Stimulated activated CD4-positive, alpha-beta T cell treated with anti-CD3 and anti-CD28 coated beads, Interleukin-1b, Interleukin-23, amount 100 ng/mL, for 24 hours (primary cell): Measurements from ENCODE around the gene SLC16A3.
A peak's percentile ranks its signal among the peaks of the same experiment; 100 is the strongest.
"Not testable (repeated sequence)": the region's sequence is repeated elsewhere in the genome, so short reads cannot be mapped to it uniquely, and the experiment has no call there.

ENCODE experiments used
- DNase-seq, 4 experiments: peaks; one replicate each; pipeline ENCODE4 v3.0.0-alpha.2; 2020; ENCODE audit warnings: low read depth in 4 of 4, low spot score in 1 of 4

SLC16A3 gene

DNA sequence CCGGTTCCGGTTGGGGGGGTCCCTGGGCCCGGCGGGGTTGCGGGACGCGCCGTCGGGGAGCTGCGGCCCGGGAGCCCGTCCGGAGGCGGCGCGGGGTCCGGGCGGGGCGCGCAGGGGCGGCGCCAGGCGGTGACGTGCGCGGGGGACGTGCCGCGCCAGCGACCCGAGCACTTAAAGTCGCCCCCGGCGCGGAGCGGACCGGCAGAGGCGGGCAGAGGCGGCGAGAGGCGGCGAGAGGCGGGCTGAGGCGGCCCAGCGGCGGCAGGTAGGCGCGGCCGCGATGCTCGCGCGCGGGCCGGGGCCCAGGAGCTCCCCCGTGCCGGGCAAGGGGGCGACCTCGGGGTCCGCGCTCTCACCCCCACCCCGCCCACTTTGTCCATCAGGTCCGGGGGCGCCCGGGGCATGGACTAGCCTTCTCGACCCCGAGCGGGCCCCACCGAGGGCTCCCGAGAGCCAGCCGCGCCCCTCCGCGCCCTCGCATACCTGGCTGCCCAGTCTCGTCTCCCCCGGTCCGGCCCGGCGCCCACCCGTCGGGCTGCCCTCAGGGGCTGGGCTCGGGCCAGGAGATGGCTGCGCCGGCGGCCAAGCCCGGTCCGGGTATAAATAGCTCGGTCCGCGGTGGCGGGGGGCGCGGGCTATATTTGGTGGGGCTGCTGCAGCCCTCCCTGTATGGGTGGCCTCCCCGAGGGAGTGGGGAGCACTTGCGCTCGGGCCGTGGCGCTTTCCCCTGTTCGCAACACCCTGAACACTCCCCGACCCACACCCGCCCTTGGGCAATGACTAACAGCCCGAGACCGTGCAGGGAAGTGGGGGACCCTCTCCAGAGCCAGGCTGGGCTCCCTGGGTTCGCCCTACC lies at the start of gene SLC16A3:
Gene SLC16A3, plus strand, starts transcription at position 201 of the 856 bp plus-strand sequence. CDS start 6,967 bp downstream, outside the sequence.
- peak in 1 of 4 experiments; percentile 63 for DNase-seq

DNA sequence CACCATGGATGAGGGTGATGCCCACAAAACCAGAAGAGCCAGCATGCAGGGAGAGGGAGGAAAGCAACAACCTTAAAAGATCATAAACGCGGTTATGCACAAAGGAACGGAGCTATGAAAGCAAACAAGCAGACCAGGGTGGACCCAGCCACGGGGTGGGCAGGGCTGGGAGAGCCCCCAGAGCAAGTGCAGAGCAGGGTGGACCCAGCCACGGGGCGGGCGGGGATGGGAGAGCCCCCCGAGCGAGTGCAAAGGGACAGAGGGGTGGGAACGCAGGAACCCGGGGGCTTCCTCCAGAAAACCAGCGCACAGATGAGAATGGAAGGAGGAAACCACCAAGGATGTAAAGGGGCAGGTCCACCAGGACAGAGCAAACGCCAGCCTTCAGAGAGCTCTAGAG lies 49.4 kb upstream of the SLC16A3 start:
- no peak for DNase-seq

GRCh38 chr17:82179946-82180475 lies 48.8 kb upstream of the SLC16A3 start:
- DNase-seq, result no peak

GRCh38 chr17:82180776-82181528 lies 47.9 kb upstream of the SLC16A3 start:
- DNase-seq, result no peak

DNA sequence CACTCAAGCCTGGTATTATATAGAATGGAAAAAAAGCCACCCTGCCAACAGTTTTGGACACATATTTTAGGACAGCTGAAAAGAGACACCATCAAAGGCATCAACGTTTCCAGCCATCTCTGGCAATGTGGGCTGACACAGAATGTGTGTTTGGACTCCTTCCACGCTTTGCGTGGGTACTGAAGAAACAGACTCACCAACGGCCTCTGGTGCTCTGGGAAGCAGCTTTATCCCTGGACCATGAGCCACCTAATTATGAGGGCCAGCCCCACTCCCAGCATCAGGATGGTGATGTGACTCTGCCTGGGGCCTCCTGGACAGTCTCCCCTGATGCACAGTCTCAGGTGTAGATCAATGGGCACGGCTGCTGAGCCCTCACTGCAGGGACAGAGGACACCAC lies 44.1 kb upstream of the SLC16A3 start:
- DNase-seq, result no peak

DNA sequence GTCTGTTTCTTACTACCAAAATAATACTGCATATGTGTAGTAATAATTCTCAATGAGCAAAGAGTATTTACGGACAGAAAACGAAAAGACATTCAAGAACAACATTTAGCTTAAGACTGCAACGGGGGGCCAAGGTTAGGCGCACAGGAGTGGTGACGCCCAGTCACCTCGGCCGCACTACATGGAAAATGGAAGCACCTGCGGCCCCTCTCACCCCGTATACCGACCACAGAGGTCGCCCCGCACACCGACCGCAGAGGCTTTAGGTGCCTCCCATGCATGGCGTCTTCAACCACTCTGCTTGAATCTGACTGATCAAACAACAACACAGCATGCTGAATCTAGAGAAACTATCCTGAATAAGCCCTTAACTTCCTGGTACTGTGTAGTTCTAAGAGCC lies 42.6 kb upstream of the SLC16A3 start:
- no peak for DNase-seq

DNA sequence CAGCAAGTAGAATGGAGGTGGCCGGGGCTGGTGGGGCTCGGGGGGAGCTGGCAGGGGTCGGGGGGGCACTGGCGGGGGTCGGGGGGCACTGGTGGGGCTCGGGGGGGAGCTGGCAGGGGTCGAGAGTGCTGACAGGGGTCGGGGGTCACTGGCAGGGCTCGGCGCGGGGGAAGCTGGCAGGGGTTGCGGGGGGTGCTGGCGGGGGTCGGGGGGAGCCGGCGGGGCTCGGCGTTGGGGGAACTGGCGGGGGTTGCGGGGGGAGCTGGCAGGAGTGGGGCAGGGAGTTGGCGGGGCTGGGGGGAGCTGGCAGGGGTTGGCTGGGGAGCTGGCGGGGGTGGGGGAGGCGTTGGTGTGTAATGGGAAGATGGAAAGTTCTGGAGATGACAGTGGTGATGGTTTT lies 41.3 kb upstream of the SLC16A3 start:
- DNase-seq, result no peak

GRCh38 chr17:82188001-82188961 lies 40.6 kb upstream of the SLC16A3 start:
- no peak for DNase-seq

- DNase-seq, result not testable (repeated sequence)
Observed at GRCh38 chr17:82193050-82193449, 35.8 kb upstream of the SLC16A3 start.

DNA sequence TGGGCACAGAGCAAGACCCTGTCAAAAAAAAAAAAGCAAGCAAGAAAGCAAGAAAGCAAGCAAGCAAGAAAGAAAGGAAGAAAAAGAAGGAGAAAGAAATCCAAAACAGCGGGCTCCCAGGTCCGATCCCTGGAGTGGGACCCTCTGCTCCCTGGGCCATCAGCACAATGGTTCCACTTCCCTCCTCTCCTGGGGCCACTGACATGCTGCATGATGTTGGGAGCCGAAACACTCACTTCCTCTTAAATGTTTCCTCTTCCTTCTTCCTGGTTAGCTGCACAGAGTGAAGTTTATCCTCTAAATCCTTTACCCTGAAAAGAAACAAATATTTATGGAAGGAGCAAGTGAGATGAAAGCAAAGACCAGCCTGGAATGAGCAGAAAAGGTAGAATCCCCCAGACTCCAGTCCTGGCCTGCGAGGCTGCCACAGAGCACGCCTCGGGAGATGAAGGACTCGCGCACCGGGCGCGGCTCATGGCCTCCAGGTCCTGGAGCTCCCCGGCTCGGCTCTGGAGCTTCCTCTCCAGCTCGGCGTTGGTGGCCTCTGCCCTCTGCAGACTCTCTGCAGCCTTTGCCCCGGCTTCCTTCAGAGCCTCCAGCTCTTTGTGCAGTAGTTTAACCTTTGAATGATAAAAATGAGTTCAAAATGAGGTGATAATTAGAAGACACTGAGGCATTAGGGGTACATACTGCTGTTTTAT lies 35.2 kb upstream of the SLC16A3 start:
- DNase-seq, result no peak

GRCh38 chr17:82194765-82195164 lies 34.1 kb upstream of the SLC16A3 start:
- DNase-seq, result no peak

DNA sequence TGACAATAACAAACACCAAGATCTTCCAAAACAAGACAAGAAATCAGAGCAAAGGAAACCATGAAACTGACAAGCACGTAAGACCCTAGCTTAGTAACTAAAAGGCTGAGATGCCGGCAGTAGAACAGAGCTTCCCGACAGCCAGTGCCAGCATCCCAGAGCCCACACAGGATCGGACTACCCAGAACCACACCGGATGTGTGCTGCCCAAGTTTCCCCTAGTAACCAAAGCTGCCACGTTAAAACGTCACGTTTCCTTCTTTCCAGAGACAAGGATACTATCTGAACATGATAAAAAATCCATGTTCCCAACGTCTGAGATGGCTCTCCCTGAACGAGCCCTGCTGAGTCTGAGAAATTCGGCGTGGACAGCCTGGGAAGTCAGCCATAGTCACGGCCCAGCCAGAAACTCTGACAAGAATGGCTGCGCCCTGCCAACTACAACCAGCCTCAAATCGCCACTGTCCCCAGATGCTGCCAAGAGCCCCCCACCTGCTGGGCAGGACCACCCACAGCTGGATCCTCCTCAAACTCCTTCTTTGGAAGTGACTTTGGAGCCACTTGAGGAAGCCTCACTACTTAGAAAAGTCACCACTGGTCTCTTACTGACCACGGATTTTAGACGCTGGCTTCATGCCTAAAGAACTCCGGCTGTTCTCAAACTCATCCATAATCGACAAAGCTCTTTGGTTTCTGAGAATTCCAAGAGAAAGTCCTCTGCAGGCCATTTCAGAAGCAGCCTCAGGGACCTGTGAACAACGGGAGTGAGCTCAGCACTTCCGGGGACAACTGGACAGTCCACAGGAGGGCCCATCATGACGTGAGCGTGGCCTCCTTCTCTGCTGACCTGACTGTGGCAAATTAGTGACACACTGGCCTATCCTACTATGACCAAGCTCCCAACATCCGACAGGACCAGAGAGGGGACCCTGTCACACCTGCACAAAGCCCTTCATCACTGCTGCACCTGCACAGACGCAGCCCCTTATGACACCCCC lies 32.9 kb upstream of the SLC16A3 start:
- no peak for DNase-seq

- no peak for DNase-seq
Observed at GRCh38 chr17:82198092-82198491, 30.8 kb upstream of the SLC16A3 start.

GRCh38 chr17:82199496-82199895 lies 29.3 kb upstream of the SLC16A3 start:
- DNase-seq, result no peak

DNA sequence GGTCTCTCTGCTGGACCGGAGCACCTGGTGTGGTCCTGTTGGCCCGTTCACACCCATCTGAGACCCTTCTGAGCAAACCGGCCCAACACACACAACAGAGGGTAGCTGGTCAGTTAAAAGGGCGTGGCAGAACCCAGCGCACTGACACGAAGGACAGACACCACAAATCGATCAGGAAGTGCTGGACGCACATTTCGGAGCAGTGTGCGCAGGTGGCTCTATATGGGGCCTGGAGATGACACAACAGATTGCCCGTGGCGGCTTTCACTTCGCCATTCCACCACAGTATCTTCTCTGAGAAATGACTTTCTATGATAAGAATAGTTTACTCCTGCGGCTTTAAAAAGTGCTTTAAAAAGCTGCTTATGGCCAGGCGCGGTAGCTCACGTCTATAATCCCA lies 28.7 kb upstream of the SLC16A3 start:
- no peak for DNase-seq

DNA sequence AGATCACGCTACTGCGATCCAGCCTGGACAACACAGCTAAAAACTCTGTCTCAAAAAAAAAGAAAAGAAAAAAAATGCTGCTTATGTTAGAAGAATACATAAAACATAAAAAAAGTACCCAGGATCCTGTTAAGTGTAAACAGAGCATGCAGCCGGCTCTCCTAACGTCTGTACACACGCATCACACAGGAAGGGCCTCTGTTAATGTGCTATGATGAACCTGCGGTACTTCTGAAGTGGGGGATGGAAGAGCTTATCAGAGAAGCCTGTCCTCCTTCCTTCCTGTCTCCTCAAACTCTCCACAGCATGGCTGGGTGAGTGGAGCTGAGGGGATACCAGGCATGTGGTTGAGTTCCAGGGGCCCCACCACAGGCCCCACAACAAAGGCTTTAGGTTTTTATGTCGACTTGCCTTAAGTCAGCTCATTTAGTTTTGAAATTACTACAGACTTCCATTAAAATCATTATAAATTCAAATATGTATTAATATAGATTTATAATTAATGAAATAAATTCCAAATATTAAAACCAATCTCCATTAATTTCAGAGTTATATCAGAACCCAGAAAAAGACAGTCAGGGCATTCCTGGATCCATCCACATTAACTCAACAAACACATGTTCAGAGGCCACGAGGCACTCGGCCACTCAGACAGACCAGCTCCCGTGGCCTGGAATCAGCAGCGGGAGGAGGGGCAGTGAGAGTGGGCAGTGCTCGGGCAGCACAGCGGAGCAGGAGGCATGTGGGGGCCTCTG lies 27.9 kb upstream of the SLC16A3 start:
- DNase-seq, result peak in 1 of 4 experiments; percentile 59

- DNase-seq, result no peak
Observed at GRCh38 chr17:82201498-82201910, 27.3 kb upstream of the SLC16A3 start.

- peak in 1 of 4 experiments; percentile 41 for DNase-seq
Observed at GRCh38 chr17:82202981-82203380, 25.9 kb upstream of the SLC16A3 start.
